Measurements from ENCODE around the gene MRGPRG. TPM values are rescaled to one million over a fixed set of nuclear protein-coding genes. Genes with fewer than 3 reads are reported as not detected.

The MRGPRG gene
- total and polyA plus RNA-seq, 2 of the 4 experiments (the other 2 are of a cell fraction) = not detected

GRCh38 chr11:3176487-3176886 lies 42.1 kb downstream of the MRGPRG start:
- H3K4me3 ChIP-seq (ENCODE audit: insufficient read depth, low read depth, low read length) = no peak overlapping the region
- no peak overlapping the region for H3K56ac ChIP-seq (ENCODE audit: extremely low read depth, insufficient read depth, low read length)
- POLR2A ChIA-PET (ENCODE audit: unreplicated experiment) = no interaction called here
- H3K36me3 ChIP-seq (ENCODE audit: control insufficient read depth, insufficient read depth, low read length) = no peaks in the 10 kb centered on the region
- peaks cover 4% of the 10 kb centered on the region; the same call in 1 of the 2 replicates for H3K9me3 ChIP-seq (ENCODE audit: control insufficient read depth, insufficient read depth, low read length)
- no peak overlapping the region for H2BK5ac ChIP-seq (ENCODE audit: low read depth, low read length, poor library complexity, severe bottlenecking)
- H2AK9ac ChIP-seq (replicated peaks; ENCODE audit: low read depth, low read length, poor library complexity) = no peak overlapping the region
- DNase-seq (no peak), ATAC-seq (ENCODE audit: low read depth) (no peak)
- no peak overlapping the region for H4K8ac ChIP-seq (ENCODE audit: low read depth in 2 of 2, low read length in 2 of 2)
- no peak overlapping the region for H4K5ac ChIP-seq (ENCODE audit: low read depth, low read length)
- no peak for TF ChIP-seq ELK1 (IDR thresholded peaks at IDR 0.05; ENCODE audit: borderline replicate concordance, low read depth, low read length)
- no peak for TF ChIP-seq SMC3 (IDR thresholded peaks at IDR 0.05; ENCODE audit: low read depth, low read length)
- TF ChIP-seq MXI1 (IDR thresholded peaks at IDR 0.05; ENCODE audit: borderline replicate concordance, low read depth, low read length) = no peak
- no peak for TF ChIP-seq CHD1 (IDR thresholded peaks at IDR 0.05; ENCODE audit: low read depth, low read length)
- H2AFZ ChIP-seq (replicated peaks; ENCODE audit: low read length, poor library complexity) = no peak overlapping the region
- in situ Hi-C loops (cut with MboI; ENCODE audit: low sequenced_read_pairs) = no loop called here
- H3K27me3 ChIP-seq (ENCODE audit: control insufficient read depth, insufficient read depth, low read length) = peaks cover 12% of the 10 kb centered on the region
- H3K9ac ChIP-seq (ENCODE audit: low read depth, low read length) = no peak overlapping the region
- no peak overlapping the region for H3K27ac ChIP-seq (ENCODE audit: insufficient read depth, low read length)
- H4K91ac ChIP-seq (ENCODE audit: insufficient read depth, low read depth, low read length) = no peak overlapping the region
- no peak overlapping the region for H2BK120ac ChIP-seq (ENCODE audit: low read depth, low read length)
- dilution Hi-C loops (cut with HindIII; ENCODE audit: low sequenced_read_pairs, unreplicated experiment) = no loop called here
- intact Hi-C loops (cut with micrococcal nuclease) = no loop called here
- H2BK20ac ChIP-seq (ENCODE audit: low read depth, low read length) = no peak overlapping the region
- H2BK15ac ChIP-seq (ENCODE audit: low read depth, low read length) = no peak overlapping the region
- H3K14ac ChIP-seq (replicated peaks; ENCODE audit: low read depth, low read length) = no peak overlapping the region
- H3K9me1 ChIP-seq (ENCODE audit: insufficient read depth, low read length) = no peaks in the 10 kb centered on the region
- H3K79me1 ChIP-seq (ENCODE audit: low read depth in 1 of 2, low read length in 2 of 2) = no peaks in the 10 kb centered on the region
- H3K23ac ChIP-seq (ENCODE audit: low read depth, low read length) = no peak overlapping the region
- no TSS peak for BruUV-seq (replicated peaks)
- no peak overlapping the region for H3K4me2 ChIP-seq (ENCODE audit: low read depth, low read length)
- 0 out of 2 replicates have a peak, but pooled peaks cover 2% of the 10 kb centered on the region for H3K4me1 ChIP-seq (ENCODE audit: control insufficient read depth, insufficient read depth, low read length)
- no peak overlapping the region for H2AK5ac ChIP-seq (ENCODE audit: low read depth, low read length)
- no peaks in the 10 kb centered on the region for H4K20me1 ChIP-seq (ENCODE audit: insufficient read depth, low read length)
- CTCF ChIA-PET = interaction anchor here (1.6 kb wide), 1 partner anchor 18 kb away, joined by 4 read pairs; no protein-coding TSS in a partner anchor
- H3K18ac ChIP-seq (ENCODE audit: low read depth, low read length) = no peak overlapping the region
- no peak overlapping the region for H3K4ac ChIP-seq (ENCODE audit: low read depth, low read length)

All from IMR-90 (cell line).